Activated CD8-positive, alpha-beta memory T cell treated with anti-CD3 and anti-CD28 coated beads for 24 hours (primary cell): ENCODE results near the gene MAP4K3.
"Not testable (repeated sequence)": the region's sequence is repeated elsewhere in the genome, so short reads cannot be mapped to it uniquely, and the experiment has no call there.

Source experiments
- DNase-seq: peaks from one replicate; pipeline ENCODE4 v3.0.0-alpha.2; 2020

Gene MAP4K3

GRCh38 chr2:39368376-39368775 lies 68.7 kb downstream of the MAP4K3 start:
- DNase-seq: no peak

- no peak for DNase-seq
Observed at GRCh38 chr2:39362595-39362994, 74.5 kb downstream of the MAP4K3 start.

- no peak for DNase-seq
Observed at GRCh38 chr2:39361511-39361910, 75.6 kb downstream of the MAP4K3 start.

GRCh38 chr2:39360342-39360741 lies 76.7 kb downstream of the MAP4K3 start:
- not testable (repeated sequence) for DNase-seq

GRCh38 chr2:39359453-39360038 lies 77.5 kb downstream of the MAP4K3 start:
- DNase-seq: no peak

- no peak for DNase-seq
Observed at GRCh38 chr2:39356922-39357639, 80.0 kb downstream of the MAP4K3 start.

- DNase-seq: no peak
Observed at GRCh38 chr2:39350658-39351057, 86.4 kb downstream of the MAP4K3 start.

GRCh38 chr2:39338502-39338901 lies 98.6 kb downstream of the MAP4K3 start:
- no peak for DNase-seq

- DNase-seq: no peak
Observed at GRCh38 chr2:39335930-39336329, 101.2 kb downstream of the MAP4K3 start.

- no peak for DNase-seq
Observed at GRCh38 chr2:39334978-39335377, 102.1 kb downstream of the MAP4K3 start.

- DNase-seq: no peak
Observed at GRCh38 chr2:39334529-39334928, 102.6 kb downstream of the MAP4K3 start.

GRCh38 chr2:39326644-39327043 lies 110.4 kb downstream of the MAP4K3 start:
- DNase-seq: no peak

- no peak for DNase-seq
Observed at GRCh38 chr2:39325966-39326365, 111.1 kb downstream of the MAP4K3 start.

- DNase-seq: not testable (repeated sequence)
Observed at GRCh38 chr2:39321056-39322035, 115.7 kb downstream of the MAP4K3 start.

GRCh38 chr2:39320162-39320561 lies 116.9 kb downstream of the MAP4K3 start:
- no peak for DNase-seq

GRCh38 chr2:39313575-39313974 lies 123.5 kb downstream of the MAP4K3 start:
- DNase-seq: no peak

- DNase-seq: no peak
Observed at GRCh38 chr2:39311469-39311868, 125.6 kb downstream of the MAP4K3 start.

GRCh38 chr2:39308778-39309177 lies 128.3 kb downstream of the MAP4K3 start:
- DNase-seq: no peak

- no peak for DNase-seq
Observed at GRCh38 chr2:39306626-39307025, 130.5 kb downstream of the MAP4K3 start.

GRCh38 chr2:39304729-39305128 lies 132.4 kb downstream of the MAP4K3 start:
- no peak for DNase-seq

- no peak for DNase-seq
Observed at GRCh38 chr2:39304200-39304599, 132.9 kb downstream of the MAP4K3 start.

GRCh38 chr2:39301352-39301751 lies 135.7 kb downstream of the MAP4K3 start:
- DNase-seq: no peak
